SW 1271 (cell line): ENCODE results near the gene ZBTB25.
A peak's percentile ranks its signal among the peaks of the same experiment; 100 is the strongest.

ENCODE experiments used
- DNase-seq, 2 experiments: peaks; one replicate each; lab custom pipeline; 2025; lab: John Stamatoyannopoulos, UW

ZBTB25 gene

GRCh38 chr14:64440494-64440893 is 63.1 kb downstream of the ZBTB25 start:
- DNase-seq = no peak

GRCh38 chr14:64439141-64439540 is 64.5 kb downstream of the ZBTB25 start:
- DNase-seq = no peak

- peak in 1 of 2 experiments; percentile 32 for DNase-seq
These were observed 65.3 kb downstream of the ZBTB25 start for GRCh38 chr14:64438181-64438841.

- DNase-seq = no peak
These were observed 69.1 kb downstream of the ZBTB25 start for GRCh38 chr14:64434528-64434927.

- no peak for DNase-seq
These were observed 79.7 kb downstream of the ZBTB25 start for GRCh38 chr14:64423987-64424386.

GRCh38 chr14:64422756-64423155 is 80.9 kb downstream of the ZBTB25 start:
- no peak for DNase-seq

GRCh38 chr14:64422005-64422404 is 81.6 kb downstream of the ZBTB25 start:
- DNase-seq = no peak

GRCh38 chr14:64421166-64421565 is 82.5 kb downstream of the ZBTB25 start:
- peak; percentile 47 to 79 for DNase-seq

GRCh38 chr14:64419003-64419402 is 84.6 kb downstream of the ZBTB25 start:
- no peak for DNase-seq

- DNase-seq = no peak
These were observed 85.9 kb downstream of the ZBTB25 start for GRCh38 chr14:64417771-64418125.

GRCh38 chr14:64417055-64417770 is 86.4 kb downstream of the ZBTB25 start:
- no peak for DNase-seq

- no peak for DNase-seq
These were observed 87.2 kb downstream of the ZBTB25 start for GRCh38 chr14:64416348-64416932.

GRCh38 chr14:64412237-64412636 is 91.4 kb downstream of the ZBTB25 start:
- DNase-seq = no peak

- no peak for DNase-seq
These were observed 92.6 kb downstream of the ZBTB25 start for GRCh38 chr14:64411001-64411400.

GRCh38 chr14:64410084-64410774 is 93.4 kb downstream of the ZBTB25 start:
- DNase-seq = no peak

- no peak for DNase-seq
These were observed 94.3 kb downstream of the ZBTB25 start for GRCh38 chr14:64409126-64409920.

GRCh38 chr14:64407329-64407728 is 96.3 kb downstream of the ZBTB25 start:
- no peak for DNase-seq

- no peak for DNase-seq
These were observed 98.3 kb downstream of the ZBTB25 start for GRCh38 chr14:64405295-64405694.

GRCh38 chr14:64401949-64402348 is 101.7 kb downstream of the ZBTB25 start:
- DNase-seq = no peak

- DNase-seq = no peak
These were observed 102.7 kb downstream of the ZBTB25 start for GRCh38 chr14:64400829-64401459.
